ENCODE data around the gene NQO1. TPM values are rescaled to one million over a fixed set of nuclear protein-coding genes. Genes with fewer than 3 reads are reported as not detected.

Gene NQO1
- total RNA-seq, 1 experiment from 2014 or later, result 519 TPM

GRCh38 chr16:69707920-69708683 is 18.3 kb downstream of the NQO1 start:
- H3K27me3 ChIP-seq (ENCODE audit: insufficient read depth, low read length), result no peaks in the 10 kb centered on the region
- no peaks in the 10 kb centered on the region for H3K9me3 ChIP-seq (ENCODE audit: control insufficient read depth in 1 of 2, insufficient read depth in 1 of 2, low read depth in 1 of 2, low read length in 2 of 2)
- H4K20me1 ChIP-seq (ENCODE audit: insufficient read depth), result no peaks in the 10 kb centered on the region
- peak overlapping the region; percentile 44 for H3K27ac ChIP-seq (ENCODE audit: low read depth, low read length)
- intact Hi-C loops (cut with micrococcal nuclease), result no loop called here
- peaks cover 11 to 27% of the 10 kb centered on the region in 2 experiments; a peak in 3 of 4 replicates for H3K36me3 ChIP-seq (ENCODE audit: control insufficient read depth in 1 of 2, insufficient read depth in 2 of 2, low read length in 2 of 2)
- ChIA-PET RAD21 (ENCODE audit: low non-redundant PET in 1 of 2, low total read pairs in 2 of 2, uncharacterized antibody in 2 of 2, unreplicated experiment in 2 of 2) (no interaction called here), POLR2A (interaction anchor here (1.8 kb wide), 1 partner anchor 19 kb away, joined by 7 read pairs; the partner anchor contains the start of gene NQO1), CTCF (interaction anchor here (1.3 to 3.6 kb wide), 3 partner anchors 13 to 47 kb away, joined by 5 to 19 read pairs (median 6); partner anchors contain the start of gene NOB1)
- H3K4me1 ChIP-seq (ENCODE audit: control insufficient read depth in 1 of 2, insufficient read depth in 2 of 2, low read length in 2 of 2), result peaks cover 44 to 48% of the 10 kb centered on the region in 2 experiments
- BruUV-seq (replicated peaks), result no TSS peak
- H3K9me2 ChIP-seq (ENCODE audit: insufficient read depth), result no peaks in the 10 kb centered on the region
- no peak overlapping the region for H3K9ac ChIP-seq (ENCODE audit: low read length)
- no peak for DNase-seq (ENCODE audit: low read depth, low spot score)
- no peak for ATAC-seq
- H2AFZ ChIP-seq (ENCODE audit: low read depth, low read length, poor library complexity, severe bottlenecking), result no peak overlapping the region
- no peak overlapping the region for H3K4me2 ChIP-seq (ENCODE audit: low read length)
- H3K4me3 ChIP-seq (replicated peaks in 1 of 2; ENCODE audit: low read depth in 1 of 2, low read length in 2 of 2), result no peak overlapping the region
- no peak for TF ChIP-seq CEBPB (IDR thresholded peaks at IDR 0.05; ENCODE audit: low read depth)
- no peak for TF ChIP-seq ZBTB33 (IDR thresholded peaks at IDR 0.05; ENCODE audit: extremely low read depth, insufficient replicate concordance, low read length)
- no peak for TF ChIP-seq ZFX (IDR thresholded peaks at IDR 0.05)
- no peak for TF ChIP-seq TCF7L2 (IDR thresholded peaks at IDR 0.05; ENCODE audit: borderline replicate concordance, extremely low read depth, insufficient read depth, insufficient read length)
- peak; percentile 13; the same call in 1 of the 2 replicates for TF ChIP-seq POLR2AphosphoS5 (IDR thresholded peaks at IDR 0.05; ENCODE audit: low read depth, low read length)
- TF ChIP-seq ZNF274 (IDR thresholded peaks at IDR 0.05; ENCODE audit: low read depth, low read length), result no peak
- no peak for TF ChIP-seq FOSL1 (IDR thresholded peaks at IDR 0.05; ENCODE audit: low read depth)
- TF ChIP-seq JUND (IDR thresholded peaks at IDR 0.05), result peak; percentile 9; the same call in 1 of the 2 replicates
- no peak for TF ChIP-seq SRF (IDR thresholded peaks at IDR 0.05; ENCODE audit: low read depth)
- TF ChIP-seq POLR2A (IDR thresholded peaks at IDR 0.05; ENCODE audit: borderline replicate concordance, extremely low read depth, insufficient read depth, insufficient read length), result no peak
- TF ChIP-seq ATF3 (IDR thresholded peaks at IDR 0.05), result no peak
- TF ChIP-seq EZH2phosphoT487 (IDR thresholded peaks at IDR 0.05; ENCODE audit: borderline replicate concordance), result no peak
- peaks cover 32% of the 10 kb centered on the region for H3K79me2 ChIP-seq (ENCODE audit: insufficient read depth, low read length)
